ENCODE data around the gene NFATC2IP. TPM values are rescaled to one million over a fixed set of nuclear protein-coding genes. Genes with fewer than 3 reads are reported as not detected.

Gene NFATC2IP
- total and polyA plus RNA-seq, 2 of the 13 experiments (the other 11 are each of a cell fraction or from before 2014, with no cell fraction given): 32.1 to 48.5 TPM

- TF ChIP-seq KLF9 (CRISPR knock-in tag; IDR thresholded peaks at IDR 0.05; ENCODE audit: low read depth) (peak; percentile 86; the same call in 1 of the 2 replicates), ZNF510 (CRISPR knock-in tag; IDR thresholded peaks at IDR 0.05; ENCODE audit: low read depth) (peak; percentile 90), NR2F6 (IDR thresholded peaks at IDR 0.05) (peak; percentile 58; the same call in 1 of the 2 replicates), NR2F6 (CRISPR knock-in tag; IDR thresholded peaks at IDR 0.05) (peak; percentile 77), PHF8 (CRISPR knock-in tag; IDR thresholded peaks at IDR 0.05) (peak; percentile 98), RBFOX2 (IDR thresholded peaks at IDR 0.05; ENCODE audit: low read depth, low read length) (peak; percentile 97), ZNF180 (CRISPR knock-in tag; IDR thresholded peaks at IDR 0.05; ENCODE audit: borderline replicate concordance, low read depth) (peak; percentile 96; the same call in 1 of the 2 replicates), AKAP8 (CRISPR knock-in tag; IDR thresholded peaks at IDR 0.05) (peak; percentile 89), HIVEP1 (CRISPR knock-in tag; IDR thresholded peaks at IDR 0.05) (peak; percentile 98), DMTF1 (CRISPR knock-in tag; IDR thresholded peaks at IDR 0.05) (no peak), HNF4A (CRISPR knock-in tag; IDR thresholded peaks at IDR 0.05) (peak; percentile 65; the same call in 1 of the 2 replicates), PHF20 (CRISPR knock-in tag; IDR thresholded peaks at IDR 0.05) (peak; percentile 100), TFE3 (CRISPR knock-in tag; IDR thresholded peaks at IDR 0.05) (peak; percentile 100), ZNF207 (IDR thresholded peaks at IDR 0.05; ENCODE audit: borderline replicate concordance) (peak; percentile 94; the same call in 1 of the 2 replicates), IRF9 (CRISPR knock-in tag; IDR thresholded peaks at IDR 0.05; ENCODE audit: borderline replicate concordance) (peak; percentile 98), HOXD1 (CRISPR knock-in tag; IDR thresholded peaks at IDR 0.05) (peak; percentile 84; the same call in 1 of the 2 replicates), POLR2AphosphoS5 (IDR thresholded peaks at IDR 0.05; ENCODE audit: low read depth, low read length) (peak; percentile 81), ZNF354B (CRISPR knock-in tag; IDR thresholded peaks at IDR 0.05) (no peak), ZNF570 (CRISPR knock-in tag; IDR thresholded peaks at IDR 0.05; ENCODE audit: borderline replicate concordance) (no peak), RXRB (CRISPR knock-in tag; IDR thresholded peaks at IDR 0.05; ENCODE audit: borderline replicate concordance) (peak; percentile 70), ZNF160 (CRISPR knock-in tag; IDR thresholded peaks at IDR 0.05) (peak; percentile 64; the same call in 1 of the 2 replicates), FOXA3 (CRISPR knock-in tag; IDR thresholded peaks at IDR 0.05) (peak; percentile 85), ARNT (IDR thresholded peaks at IDR 0.05) (no peak), NCOA2 (CRISPR knock-in tag; IDR thresholded peaks at IDR 0.05) (peak; percentile 65), ZNF468 (CRISPR knock-in tag; IDR thresholded peaks at IDR 0.05) (peak; percentile 75; the same call in 1 of the 2 replicates), ZNF431 (CRISPR knock-in tag; IDR thresholded peaks at IDR 0.05; ENCODE audit: borderline replicate concordance, low read depth) (no peak; the same call in 1 of the 2 replicates), SCMH1 (CRISPR knock-in tag; IDR thresholded peaks at IDR 0.05; ENCODE audit: borderline replicate concordance) (no peak), ZNF441 (CRISPR knock-in tag; IDR thresholded peaks at IDR 0.05; ENCODE audit: borderline replicate concordance) (peak; percentile 68; the same call in 1 of the 2 replicates)
Observed at GRCh38 chr16:28974437-28975157, 23.9 kb downstream of the NFATC2IP start, which contains the start of gene SPNS1 (continued).

All from HepG2 (cell line).